Inflammatory macrophage (primary cell): ENCODE data around the gene TOX2.
A peak's percentile ranks its signal among the peaks of the same experiment; 100 is the strongest.

Experiments
- DNase-seq, 2 donors: peaks; one replicate each; pipeline ENCODE4 v3.0.0-alpha.2; 2020 to 2022
- total RNA-seq, 18 experiments: gene quantifications; one replicate each; lab custom pipeline; 2026; ENCODE audit warnings: mixed read lengths in 6 of 18, inconsistent platforms in 2 of 18; lab: John Stamatoyannopoulos, UW

Gene TOX2, protein sequence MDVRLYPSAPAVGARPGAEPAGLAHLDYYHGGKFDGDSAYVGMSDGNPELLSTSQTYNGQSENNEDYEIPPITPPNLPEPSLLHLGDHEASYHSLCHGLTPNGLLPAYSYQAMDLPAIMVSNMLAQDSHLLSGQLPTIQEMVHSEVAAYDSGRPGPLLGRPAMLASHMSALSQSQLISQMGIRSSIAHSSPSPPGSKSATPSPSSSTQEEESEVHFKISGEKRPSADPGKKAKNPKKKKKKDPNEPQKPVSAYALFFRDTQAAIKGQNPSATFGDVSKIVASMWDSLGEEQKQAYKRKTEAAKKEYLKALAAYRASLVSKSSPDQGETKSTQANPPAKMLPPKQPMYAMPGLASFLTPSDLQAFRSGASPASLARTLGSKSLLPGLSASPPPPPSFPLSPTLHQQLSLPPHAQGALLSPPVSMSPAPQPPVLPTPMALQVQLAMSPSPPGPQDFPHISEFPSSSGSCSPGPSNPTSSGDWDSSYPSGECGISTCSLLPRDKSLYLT
- total RNA-seq = 0 to 0.07 (median 0) reads per million in 18 experiments

DNA sequence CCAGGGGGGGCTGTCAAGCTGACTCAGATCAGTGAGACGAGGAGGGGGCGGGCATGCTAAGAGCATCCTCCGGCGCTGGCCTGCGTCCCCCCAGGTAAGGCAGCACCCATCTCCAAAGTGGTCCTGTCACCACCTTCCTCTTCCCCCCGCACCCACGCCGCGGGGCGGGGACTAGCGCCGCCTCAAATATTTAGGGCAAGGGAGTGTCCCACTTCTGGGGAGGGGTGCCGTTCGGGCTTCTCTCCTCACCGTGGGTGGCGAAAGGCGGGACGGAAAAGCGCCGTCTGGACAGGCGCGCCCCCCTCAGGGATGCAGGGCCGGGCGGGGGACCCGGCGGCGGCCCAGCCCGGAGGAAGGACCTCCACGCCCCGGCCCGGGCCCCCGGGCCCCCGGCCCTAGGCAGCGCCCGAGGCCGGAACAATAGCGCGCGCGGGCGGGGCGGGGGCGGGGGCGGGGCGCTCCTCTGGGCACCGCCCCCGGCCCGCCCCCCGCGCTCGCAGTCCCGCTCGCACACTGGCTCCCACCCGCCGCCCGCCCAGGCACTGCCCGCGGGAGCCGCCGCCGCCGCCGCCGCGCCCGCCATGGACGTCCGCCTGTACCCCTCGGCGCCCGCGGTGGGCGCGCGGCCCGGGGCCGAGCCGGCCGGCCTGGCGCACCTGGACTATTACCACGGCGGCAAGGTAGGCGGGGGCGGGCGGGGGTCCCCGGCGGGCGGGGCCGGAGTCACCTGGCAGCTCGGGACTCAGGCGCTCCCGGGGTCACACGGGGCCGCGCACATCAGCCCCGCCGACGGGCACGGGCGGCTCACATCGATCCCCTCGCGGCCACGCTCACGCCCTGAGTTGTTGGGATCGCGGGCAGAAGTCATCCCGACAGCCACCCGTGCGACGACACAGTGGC, at the start of gene TOX2:
TSS of gene TOX2 (plus strand) at position 542 of the 900 bp plus-strand sequence. CDS start at position 582, 40 bp downstream.
- DNase-seq = no peak

DNA sequence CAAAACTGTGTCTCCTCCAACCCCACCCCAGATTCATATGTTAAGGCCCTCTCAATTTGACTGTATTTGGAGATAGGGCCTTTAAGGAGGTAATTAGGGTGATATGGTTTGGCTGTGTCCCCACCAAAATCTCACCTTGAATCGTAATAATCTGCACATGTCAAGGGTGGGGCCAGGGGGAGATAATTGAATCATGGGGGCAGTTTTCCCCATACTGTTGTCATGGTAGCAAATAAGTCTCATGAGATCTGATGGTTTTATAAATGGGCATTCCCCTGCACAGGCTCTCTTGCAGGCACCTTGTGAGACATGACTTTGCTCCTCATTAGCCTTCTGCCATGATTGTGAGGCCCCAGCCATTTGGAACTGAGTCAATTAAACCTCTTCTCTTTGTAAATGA, 46.6 kb upstream of the TOX2 start:
- DNase-seq = no peak

DNA sequence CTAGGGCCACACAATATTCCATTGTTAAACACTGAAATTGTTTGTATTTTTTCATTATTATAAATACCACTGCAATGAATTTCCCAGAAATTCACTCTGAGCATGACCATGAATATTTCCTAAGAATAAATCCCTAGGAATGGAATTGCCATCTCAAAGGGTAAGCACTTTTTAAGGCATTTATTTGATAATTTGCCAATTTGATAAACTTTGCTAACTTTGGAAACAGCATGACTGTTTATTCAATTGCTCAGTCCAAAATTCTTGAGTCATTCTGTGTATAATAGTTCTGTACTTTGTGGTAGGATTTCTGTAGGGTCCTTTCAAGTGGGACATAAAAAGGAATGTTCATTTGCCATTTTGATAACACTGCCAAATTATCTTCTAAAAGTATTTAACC, 44.2 kb upstream of the TOX2 start:
- no peak for DNase-seq

DNA sequence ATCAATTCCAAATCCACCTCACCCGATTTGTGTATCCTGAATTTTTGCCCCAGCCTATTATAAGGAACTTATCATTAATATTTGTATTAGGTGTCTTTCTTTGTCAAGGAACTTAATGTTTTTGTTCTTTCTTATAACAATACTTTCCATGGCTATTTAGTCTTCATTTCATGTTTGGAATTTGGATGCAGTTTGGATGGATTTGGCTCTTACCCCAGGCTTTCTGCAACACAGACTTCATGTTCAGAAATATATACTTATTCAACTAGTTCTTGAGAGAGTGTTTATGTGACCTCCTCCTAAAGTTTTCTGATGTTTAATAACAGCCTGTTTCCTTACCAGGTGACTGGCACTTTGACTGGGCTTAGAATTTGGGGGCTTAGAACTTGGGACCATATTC, 35.9 kb upstream of the TOX2 start:
- DNase-seq = no peak

DNA sequence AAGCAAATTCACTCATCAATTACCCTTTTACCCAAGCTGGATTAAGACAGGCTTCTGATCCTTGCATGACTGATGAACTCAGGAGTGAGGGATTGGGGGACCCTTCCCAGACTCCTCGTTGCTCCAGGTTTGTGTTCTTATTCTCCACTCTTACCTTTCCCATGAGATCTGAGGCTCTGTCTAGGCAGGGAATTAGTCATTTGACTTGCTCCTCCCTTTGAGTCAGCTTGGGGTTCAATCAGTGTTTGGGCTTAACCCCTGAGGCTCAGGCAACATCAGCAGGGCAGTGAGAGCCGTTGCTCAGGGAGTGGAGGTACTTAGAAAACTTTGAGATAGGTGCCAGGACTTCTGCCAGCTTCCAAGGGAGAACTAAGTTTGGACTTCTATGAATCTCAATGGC, 20.7 kb upstream of the TOX2 start:
- DNase-seq = no peak

DNA sequence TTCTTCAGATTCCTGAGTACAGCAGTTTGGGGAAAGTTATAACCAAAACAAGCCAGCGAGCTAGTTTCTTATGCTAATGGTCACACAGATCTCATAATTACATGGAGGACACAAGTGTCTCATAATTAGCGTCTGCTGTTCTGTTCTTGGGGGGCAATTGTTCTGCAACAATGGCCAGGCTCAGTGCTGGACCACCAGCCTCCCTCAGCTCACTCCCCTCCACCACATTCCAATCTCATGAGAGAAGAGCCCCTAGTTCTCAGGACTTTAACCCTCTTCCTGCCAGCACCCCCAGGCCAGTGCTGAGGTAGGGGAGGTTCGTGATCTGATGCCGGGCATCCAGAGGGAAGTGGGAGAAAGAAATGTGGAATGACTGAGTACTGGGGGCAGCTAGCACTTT, 20.2 kb upstream of the TOX2 start:
- DNase-seq = no peak

DNA sequence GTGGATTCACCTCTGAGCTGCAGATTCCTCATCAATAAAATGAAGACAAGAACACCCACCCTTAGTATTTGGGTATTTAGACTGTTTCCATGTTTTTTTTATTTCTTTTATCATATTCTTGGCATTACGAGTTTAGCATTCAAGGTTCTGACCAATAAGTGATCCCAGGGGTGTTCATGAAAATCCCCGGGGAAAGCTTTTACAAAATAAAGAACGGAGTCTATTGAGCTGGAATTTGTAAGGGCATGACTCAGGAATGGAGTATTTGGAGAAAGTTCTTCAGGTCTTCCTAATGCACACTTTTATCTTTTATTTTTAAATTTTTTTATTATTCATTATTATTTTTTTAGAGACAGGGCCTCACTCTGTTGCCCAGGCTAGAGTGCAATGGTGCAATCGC, 19.4 kb upstream of the TOX2 start:
- no peak for DNase-seq

DNA sequence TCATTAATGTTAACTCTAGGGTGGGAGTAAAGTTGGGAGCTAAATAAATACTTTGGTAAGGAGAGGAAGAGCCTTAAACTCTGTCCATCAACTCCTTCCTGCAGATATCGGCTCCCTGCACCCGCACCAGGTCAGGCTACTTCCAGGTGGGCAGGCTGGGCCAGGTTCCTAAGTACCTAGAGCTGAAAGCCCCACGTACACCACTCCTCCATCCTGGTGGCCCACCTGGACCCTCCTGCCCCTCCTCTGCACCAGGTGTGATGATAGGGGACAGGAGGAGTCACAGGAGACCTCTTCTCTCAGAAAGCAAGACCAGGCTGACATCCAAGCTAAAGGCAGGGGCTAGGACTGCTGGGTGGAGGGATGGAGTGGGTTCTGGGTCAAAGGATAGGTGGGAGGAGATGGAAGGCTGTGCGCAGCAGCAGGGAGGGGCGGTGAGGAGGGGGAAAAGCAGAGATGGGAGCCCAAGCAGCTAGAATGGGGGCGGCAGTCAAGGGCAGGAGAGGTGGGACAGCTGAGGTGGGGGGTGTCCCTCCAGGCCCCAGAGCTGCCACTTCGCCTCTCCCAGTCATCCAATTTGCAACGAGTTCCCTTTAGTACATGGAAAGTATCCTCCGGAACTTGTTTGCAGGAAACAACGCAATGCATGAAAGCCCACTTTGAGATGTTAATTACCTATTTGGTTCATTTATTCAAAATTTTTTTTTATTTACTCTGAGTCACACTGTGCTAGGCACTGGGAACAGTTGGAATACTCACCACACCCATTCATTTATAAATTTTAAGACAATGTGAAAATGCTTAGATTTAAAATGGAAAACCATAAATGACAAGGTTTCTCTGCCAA, 15.2 kb upstream of the TOX2 start:
- no peak for DNase-seq

DNA sequence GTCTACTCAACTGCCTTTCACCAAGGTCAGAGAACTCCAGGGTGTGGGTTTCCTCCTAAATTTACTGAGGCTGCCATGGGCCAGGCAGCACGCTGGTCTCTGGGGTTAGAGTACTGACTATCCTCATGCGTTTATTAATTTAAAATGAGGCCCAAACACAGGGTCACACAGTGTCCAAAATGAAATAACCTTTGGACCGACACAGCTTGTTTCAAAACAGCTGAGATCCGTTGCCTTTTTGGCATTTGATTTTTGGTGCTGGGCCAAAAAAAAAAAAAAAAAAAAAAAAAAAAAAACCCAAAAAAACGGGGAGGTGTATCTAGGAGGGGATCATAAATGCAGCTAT, 14.6 kb upstream of the TOX2 start:
- DNase-seq = no peak

DNA sequence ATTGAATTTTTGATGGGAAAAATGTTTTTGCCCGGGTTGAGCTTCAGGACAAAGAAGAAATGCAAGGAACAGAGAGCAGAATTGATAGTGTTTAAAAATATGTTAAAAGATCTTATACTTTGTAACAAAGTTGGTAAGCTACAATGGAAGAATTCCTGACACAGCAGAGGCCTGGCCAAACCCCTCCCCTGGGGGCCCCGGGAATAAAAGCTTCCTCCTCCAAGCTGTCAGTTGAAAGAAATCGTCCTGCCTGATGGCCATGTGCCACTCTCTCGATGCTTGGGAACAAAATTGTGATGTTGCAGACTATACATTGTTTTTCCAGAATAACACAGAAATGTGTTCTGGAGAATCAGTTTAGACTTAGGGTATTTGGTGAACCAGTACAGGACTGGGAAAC, 14.2 kb upstream of the TOX2 start:
- no peak for DNase-seq

DNA sequence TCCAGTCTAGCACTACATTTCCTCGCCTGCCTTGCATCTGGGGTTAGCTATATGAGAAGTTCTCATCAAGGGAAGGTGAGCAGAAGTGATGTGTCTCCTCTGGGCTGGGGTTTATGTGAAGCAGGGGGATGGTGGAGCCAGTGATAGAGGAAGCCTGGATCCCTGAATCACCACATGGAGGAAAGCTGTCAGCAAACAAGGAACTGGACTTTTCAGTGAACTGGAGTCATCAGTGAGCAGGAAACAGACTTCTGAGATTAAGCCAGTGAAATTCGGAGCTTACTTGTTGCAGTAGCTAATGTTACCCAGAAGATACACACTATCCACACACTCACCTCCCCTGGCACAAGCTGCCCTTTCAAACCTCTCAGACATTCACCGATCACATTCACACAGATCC, 13.4 kb upstream of the TOX2 start:
- DNase-seq = no peak

DNA sequence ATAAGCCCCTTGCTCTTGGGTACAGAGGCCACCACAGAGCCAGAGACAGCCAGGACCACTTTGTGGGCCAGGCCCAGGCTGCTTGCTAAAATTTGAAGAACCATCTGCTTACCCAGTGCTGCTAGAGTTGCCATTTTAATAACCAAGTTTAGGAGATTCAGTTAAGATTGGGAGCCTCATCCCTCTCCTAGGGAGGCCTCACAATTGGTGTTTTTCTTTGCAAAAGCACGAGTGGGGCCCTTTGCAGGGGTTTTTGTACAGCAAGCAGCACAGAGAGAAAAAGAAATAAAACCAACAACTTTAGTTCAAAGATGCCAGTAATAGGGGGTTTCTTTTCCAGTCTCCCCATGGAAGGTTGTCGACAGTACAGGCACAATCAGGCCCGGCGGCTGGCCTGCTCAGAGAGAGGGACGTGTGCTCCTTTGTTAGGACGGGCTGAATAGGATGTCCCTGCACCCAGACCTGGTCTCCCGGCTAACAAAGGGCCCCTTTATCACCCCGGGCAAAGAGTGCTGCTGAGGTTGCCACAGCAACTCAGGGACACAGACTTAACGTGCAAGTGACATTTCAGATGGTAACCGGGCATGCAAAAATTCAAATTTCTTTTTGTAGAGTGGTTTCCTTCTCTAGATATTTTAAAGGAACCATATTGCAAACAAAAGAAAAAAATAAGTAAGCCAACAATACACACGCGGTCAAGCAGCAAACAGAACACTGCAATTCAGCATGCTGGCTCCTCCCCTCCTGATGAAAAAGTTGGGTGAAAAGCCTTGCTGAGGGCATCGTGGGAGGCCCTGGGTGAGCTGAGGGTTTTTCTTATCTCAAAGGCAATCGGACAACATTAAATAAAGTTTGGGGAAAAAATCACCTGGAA, 10.5 kb upstream of the TOX2 start:
- no peak for DNase-seq

DNA sequence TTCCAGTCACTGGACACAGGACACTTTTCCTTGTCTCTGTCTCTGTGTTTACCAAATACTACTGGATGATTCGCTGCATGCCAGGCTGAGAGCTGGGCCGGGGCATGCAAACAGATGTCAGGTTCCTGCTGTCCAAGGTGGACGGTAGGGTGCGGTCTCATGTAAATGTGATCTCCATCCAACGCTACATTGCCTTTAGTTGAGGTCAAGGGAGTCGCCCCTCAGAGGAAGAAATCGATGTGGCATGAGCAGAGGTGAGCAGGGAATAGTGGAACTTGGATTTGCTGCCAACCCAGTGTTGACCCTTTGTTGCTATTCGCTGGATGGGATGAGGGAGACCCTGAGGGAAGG, 9.8 kb upstream of the TOX2 start:
- no peak for DNase-seq

DNA sequence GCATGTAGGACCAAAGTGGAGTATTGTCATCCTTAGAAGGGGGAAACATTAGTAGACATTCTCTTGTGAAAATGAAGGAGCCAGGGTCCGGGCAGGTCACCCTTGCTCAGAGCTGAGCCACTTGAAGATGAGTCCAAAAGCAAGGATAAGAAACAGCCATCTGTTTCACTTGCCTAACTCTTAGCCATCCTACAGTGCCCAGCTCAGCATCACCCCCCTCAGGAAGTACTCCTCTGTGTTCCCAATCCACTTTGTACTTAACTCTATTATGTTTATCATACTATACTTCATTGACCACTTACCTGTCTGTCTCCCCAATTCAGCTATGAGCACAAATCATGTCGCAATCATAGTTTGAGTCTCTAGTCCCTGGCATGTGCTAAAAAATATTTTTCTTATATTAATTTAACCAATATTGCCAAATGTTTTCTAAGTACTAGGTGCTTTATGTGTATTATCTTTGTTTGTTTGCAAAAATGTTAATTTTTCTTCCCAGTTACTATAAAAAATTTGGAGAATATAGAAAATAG, 8.1 kb upstream of the TOX2 start:
- no peak for DNase-seq

DNA sequence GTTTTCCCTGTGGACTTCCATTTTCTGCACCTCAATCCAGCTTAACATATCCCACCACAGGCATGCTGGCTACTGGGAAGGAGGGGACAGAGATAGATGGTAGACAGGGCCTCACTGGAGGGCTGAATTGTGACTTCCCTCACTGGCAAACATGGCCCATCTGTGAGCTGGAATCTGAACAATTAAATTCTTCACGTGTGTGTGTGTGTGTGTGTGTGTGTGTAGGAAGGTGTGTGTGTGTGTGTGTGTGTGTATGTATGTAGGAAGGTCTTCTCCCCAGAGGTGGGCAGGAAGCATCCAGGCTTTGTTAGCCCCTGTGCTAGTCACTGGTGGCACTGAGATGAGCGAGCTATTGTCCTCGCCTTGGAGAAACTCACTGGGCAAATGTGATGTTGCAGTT, 5.4 kb upstream of the TOX2 start:
- DNase-seq = no peak

DNA sequence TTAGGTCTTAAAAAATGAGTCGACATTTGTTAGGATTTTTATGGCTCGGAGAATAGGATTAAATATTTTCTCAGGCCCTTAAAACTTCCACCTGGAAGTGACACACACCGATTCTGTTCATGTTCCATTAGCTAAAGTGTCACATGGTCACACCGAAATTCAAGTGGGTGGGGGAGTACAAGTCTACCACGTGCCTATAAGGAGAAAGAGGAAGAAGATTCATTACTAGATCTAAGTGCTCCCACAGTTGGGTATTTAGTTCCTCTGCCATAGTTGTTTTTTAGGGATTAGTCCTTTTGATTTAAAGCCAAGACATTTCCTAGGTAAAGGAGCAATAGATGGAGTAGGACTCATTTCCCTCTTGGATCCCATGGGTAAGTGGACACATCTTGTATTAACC, 4.9 kb upstream of the TOX2 start:
- DNase-seq = peak; percentile 83 to 86

DNA sequence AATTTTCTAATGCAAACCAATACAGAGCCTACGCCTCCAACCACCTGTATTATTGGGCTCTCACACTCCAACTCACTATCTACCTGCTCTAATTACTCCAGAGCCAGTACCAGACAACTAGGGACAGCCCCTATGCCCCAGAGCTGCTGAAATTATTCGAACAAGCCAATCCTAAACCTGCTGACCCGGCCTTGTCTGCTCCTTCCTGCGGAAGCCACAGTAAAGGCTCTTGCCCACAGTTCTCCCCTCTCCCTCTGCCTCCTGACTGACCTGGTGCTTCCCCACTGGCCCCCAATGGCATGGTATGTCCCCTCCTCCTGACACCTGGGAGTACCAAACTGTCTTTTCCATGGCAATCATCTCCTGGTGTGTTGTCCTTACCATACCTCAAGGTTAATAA, 4.1 kb upstream of the TOX2 start:
- DNase-seq = no peak

DNA sequence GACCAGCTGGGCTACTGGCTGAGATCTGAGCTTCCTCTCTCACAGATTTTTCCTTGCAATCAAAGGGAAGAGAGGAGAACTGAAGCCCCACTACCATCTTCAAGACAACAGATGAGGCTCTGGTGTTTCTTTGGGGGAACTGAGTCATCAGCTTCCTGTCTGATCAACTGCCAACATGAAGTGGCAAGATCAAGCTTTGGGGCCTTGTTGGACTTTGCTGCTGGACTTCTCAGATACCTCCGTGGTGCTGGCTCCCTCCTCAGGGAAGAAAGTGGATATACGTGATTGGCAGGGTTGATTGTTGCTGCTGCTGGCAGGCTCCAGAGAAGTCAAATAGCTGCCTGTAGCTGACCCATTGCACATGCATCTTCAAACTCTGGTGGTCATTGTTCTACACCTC, 3.6 kb upstream of the TOX2 start:
- DNase-seq = peak; percentile 6 to 21

DNA sequence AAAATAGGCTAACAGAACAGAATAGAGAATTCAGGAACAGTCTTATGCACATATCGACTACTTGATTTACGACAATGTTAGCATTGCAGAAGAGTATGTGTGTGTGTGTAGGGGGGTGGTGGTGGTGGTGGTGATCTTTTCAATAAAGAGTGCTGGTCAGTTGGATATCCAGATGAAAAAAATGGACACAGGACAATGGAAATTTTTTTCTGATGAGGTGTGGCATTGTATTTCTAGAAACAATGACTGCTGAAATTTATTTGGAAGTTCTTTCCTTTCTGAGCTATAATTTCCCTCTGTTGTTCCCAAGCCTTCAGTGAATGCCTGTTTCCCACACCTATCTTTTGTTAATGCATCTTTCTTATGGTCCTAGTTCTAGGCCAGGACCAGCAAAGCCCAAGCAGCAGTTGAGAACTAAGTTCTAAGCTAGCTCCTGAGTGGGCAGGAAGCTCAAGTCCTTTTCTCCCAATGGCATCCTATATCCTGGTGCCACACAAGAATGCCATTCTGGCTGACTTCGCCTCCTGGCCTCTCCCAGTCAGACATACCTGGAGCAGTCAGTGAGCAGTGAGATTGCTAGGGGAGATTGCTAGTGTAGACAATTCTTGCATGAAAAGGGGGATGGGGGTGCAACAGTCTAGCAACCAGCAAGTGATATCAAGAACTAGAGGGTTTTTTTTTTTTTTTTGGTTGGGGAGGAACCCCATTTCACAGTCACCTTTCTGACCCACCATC, 1.2 kb upstream of the TOX2 start:
- no peak for DNase-seq

DNA sequence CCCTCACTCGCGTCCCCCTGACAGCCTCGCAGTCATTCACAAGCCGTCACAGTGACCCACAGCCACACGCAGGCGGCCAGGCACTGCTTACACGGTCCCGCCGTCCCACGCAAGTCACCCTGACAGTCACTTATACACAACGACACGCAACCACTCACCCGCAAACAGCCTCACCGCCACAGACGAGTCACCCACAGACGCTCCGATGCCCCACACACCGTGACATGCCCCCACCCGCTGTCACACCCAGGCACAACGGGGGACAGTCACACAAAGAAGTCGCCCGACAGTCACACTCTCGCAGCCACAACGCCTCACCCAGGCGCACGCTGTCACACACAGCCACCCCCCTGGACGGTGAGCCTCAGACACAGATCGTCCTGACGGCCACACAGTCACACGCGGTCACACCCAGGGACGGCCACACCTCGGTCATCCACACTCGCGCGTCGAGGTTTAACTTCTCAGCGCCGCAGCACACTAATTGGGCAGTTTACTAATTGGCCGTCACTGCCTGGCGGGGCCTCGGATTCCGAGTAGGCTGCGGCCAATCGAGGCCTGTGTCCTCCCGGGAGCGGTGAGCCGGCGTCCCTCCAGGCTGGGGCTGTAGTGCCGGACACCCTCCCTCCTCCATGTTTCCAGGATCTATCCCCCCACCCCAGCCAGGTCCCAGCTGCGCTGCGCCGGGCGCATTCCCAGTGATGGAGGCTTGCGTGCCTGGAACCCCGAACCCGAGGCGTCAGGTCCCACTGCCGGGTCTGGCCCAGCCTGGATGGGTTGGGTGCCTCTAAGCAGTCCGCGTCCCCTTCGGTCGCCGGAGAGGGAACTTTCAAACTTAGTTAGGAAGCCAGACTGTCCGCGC, 790 bp downstream of the TOX2 start:
- peak; percentile 5 to 30 for DNase-seq
